ENCODE results near the gene CCNE1.
A peak's percentile ranks its signal among the peaks of the same experiment; 100 is the strongest.

Gene CCNE1

GRCh38 chr19:29768166-29768565, 43.6 kb upstream of the CCNE1 start (continued):
- TF ChIP-seq ZBTB26 (tag by site-specific recombination; optimal IDR thresholded peaks at IDR 0.05), result no peak

GRCh38 chr19:29769997-29770396, 41.8 kb upstream of the CCNE1 start:
- H3K36me3 ChIP-seq (ENCODE audit: control insufficient read depth in 2 of 2, insufficient read depth in 1 of 2, low read length in 2 of 2), result no peaks in the 10 kb centered on the region
- H3K4me3 ChIP-seq (ENCODE audit: low read depth, low read length), result no peak overlapping the region
- TF ChIP-seq ZNF426 (tag by site-specific recombination; IDR thresholded peaks at IDR 0.05) (no peak), ZNF692 (tag by site-specific recombination; IDR thresholded peaks at IDR 0.05) (no peak), ZBTB8A (tag by site-specific recombination; IDR thresholded peaks at IDR 0.05) (no peak), ZNF473 (tag by site-specific recombination; IDR thresholded peaks at IDR 0.05) (0 out of 2 replicates have a peak, but pooled peaks have one; percentile 10), ZNF548 (tag by site-specific recombination; IDR thresholded peaks at IDR 0.05) (peak; percentile 72; the same call in 1 of the 2 replicates), EGR2 (tag by site-specific recombination; IDR thresholded peaks at IDR 0.05; ENCODE audit: low read depth) (peak; percentile 26; the same call in 1 of the 2 replicates), CTCF (tag by site-specific recombination; IDR thresholded peaks at IDR 0.05) (no peak), KLF8 (tag by site-specific recombination; IDR thresholded peaks at IDR 0.05) (no peak)
- peaks cover 3% of the 10 kb centered on the region; the same call in 1 of the 2 replicates for H3K4me1 ChIP-seq (ENCODE audit: control insufficient read depth, insufficient read depth, low read length)
- CTCF ChIA-PET, result interaction anchor here (0.5 to 8.9 kb wide), 10 partner anchors 11 to 876 kb away, joined by 3 to 138 read pairs (median 3); no protein-coding TSS in a partner anchor
- H3K9me3 ChIP-seq (ENCODE audit: control insufficient read depth, insufficient read depth, low read depth, low read length), result no peaks in the 10 kb centered on the region
- H3K27ac ChIP-seq (ENCODE audit: extremely low read depth, low read depth, low read length), result no peak overlapping the region
- POLR2A ChIA-PET, result interaction anchor here (0.8 kb wide), 1 partner anchor 55 kb away, joined by 3 read pairs; no protein-coding TSS in a partner anchor

- no peak overlapping the region for H3K27ac ChIP-seq (ENCODE audit: extremely low read depth, low read depth, low read length)
- POLR2A ChIA-PET, result interaction anchor here (1.0 to 1.2 kb wide), 2 partner anchors 72 to 74 kb away, joined by 3 to 4 read pairs; no protein-coding TSS in a partner anchor
- CTCF ChIA-PET, result interaction anchor here (0.5 to 8.9 kb wide), 19 partner anchors 12 to 879 kb away, joined by 3 to 138 read pairs (median 5); no protein-coding TSS in a partner anchor
These were observed 41.1 kb upstream of the CCNE1 start for GRCh38 chr19:29770648-29771047.

More at GRCh38 chr19:29770648-29771047, 41.1 kb upstream of the CCNE1 start:
- Histone ChIP-seq H3K4me1 (ENCODE audit: control insufficient read depth, insufficient read depth, low read length) (peaks cover 3% of the 10 kb centered on the region; the same call in 1 of the 2 replicates), H3K9me3 (ENCODE audit: control insufficient read depth, insufficient read depth, low read depth, low read length) (no peaks in the 10 kb centered on the region), H3K36me3 (ENCODE audit: control insufficient read depth in 2 of 2, insufficient read depth in 1 of 2, low read length in 2 of 2) (no peaks in the 10 kb centered on the region), H3K4me3 (ENCODE audit: low read depth, low read length) (no peak overlapping the region)
- no peak for TF ChIP-seq PATZ1 (tag by site-specific recombination; IDR thresholded peaks at IDR 0.05)

Measured in HEK293 (cell line).